Endothelial cell of umbilical vein (primary cell): ENCODE measurements around the gene ASB10.

Experiments used
- CTCF ChIP-seq, 2 donors: IDR thresholded peaks; 1 replicate in 1 of 2; 2 replicates in 1 of 2; pipeline ENCODE4 v1.5.1; 2011; ENCODE audit warnings: low read length in 2 of 2, mild to moderate bottlenecking in 2 of 2, moderate library complexity in 2 of 2, control low read depth in 1 of 2, inconsistent platforms in 1 of 2, low read depth in 1 of 2; ENCODE audit not compliant: insufficient read depth in 1 of 2; ENCODE audit errors: extremely low read depth in 1 of 2
- EZH2 ChIP-seq: IDR thresholded peaks from 2 replicates; pipeline ENCODE4 v1.6.1; 2012; ENCODE audit warnings: borderline replicate concordance, low read depth, mild to moderate bottlenecking, moderate library complexity, low read length, inconsistent platforms; ENCODE audit not compliant: severe bottlenecking
- FOS ChIP-seq: IDR thresholded peaks from 2 replicates; pipeline ENCODE4 v1.6.1; 2011; ENCODE audit warnings: mild to moderate bottlenecking, low read length, moderate library complexity, borderline replicate concordance; ENCODE audit not compliant: insufficient read depth
- GATA2 ChIP-seq: IDR thresholded peaks from 2 replicates; pipeline ENCODE4 v1.7.0; 2011; ENCODE audit warnings: low read depth, mild to moderate bottlenecking, moderate library complexity, mixed read lengths, low read length; ENCODE audit not compliant: insufficient read length, insufficient read depth
- JUN ChIP-seq: IDR thresholded peaks from 2 replicates; pipeline ENCODE4 v1.6.1; 2011; ENCODE audit warnings: borderline replicate concordance, low read depth; ENCODE audit not compliant: insufficient read length, insufficient read depth
- MYC ChIP-seq: IDR thresholded peaks from one replicate; pipeline ENCODE4 v1.6.1; 2011; ENCODE audit warnings: mild to moderate bottlenecking, low read depth, low read length
- POLR2A ChIP-seq: IDR thresholded peaks from 2 replicates; pipeline ENCODE4 v1.6.1; 2012; ENCODE audit warnings: low read depth, mild to moderate bottlenecking, control low read depth, low read length
- POLR2AphosphoS5 ChIP-seq: IDR thresholded peaks from 2 replicates; pipeline ENCODE4 v1.6.1; 2012; ENCODE audit warnings: low read depth, mild to moderate bottlenecking, control low read depth, low read length, moderate library complexity; ENCODE audit not compliant: insufficient read depth
- TF ChIP-seq, protein P1 (sequence below): IDR thresholded peaks from 2 replicates; pipeline ENCODE4 v1.6.1; 2011; ENCODE audit not compliant: insufficient read depth, insufficient read length

DNA sequence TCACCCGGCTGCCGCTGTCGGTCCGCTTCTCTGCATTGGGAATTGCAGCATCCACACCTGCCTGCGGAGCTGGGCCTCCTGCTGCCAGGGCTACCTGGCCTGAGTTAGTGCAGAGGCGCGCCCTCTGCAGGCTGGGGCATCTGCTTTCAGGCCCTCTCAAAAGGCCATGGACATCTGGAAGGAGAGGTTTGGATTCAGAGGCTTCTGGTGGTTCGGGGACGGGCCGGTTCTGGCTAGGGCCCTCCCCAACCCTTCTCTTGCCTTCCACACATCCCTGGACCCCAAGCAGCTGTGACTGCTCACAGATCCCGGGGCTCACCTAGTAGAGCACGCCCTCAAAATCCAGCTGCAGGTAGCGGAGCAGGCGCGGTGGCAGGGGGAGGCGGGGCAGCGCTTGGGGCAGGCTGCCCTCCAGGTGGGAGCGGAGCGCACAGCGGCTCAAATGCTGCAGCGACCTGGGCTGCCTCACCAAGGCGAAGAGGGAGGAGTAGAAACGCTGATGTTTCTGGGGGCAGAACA, 11.2 kb downstream of the ASB10 start:
- TF ChIP-seq CTCF (IDR thresholded peaks at IDR 0.05; ENCODE audit: extremely low read depth in 1 of 2, insufficient read depth in 1 of 2, low read depth in 1 of 2, low read length in 2 of 2) = no peak
- no peak for TF ChIP-seq MYC
- TF ChIP-seq, protein P1, sequence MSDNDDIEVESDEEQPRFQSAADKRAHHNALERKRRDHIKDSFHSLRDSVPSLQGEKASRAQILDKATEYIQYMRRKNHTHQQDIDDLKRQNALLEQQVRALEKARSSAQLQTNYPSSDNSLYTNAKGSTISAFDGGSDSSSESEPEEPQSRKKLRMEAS = no peak
- no peak for TF ChIP-seq EZH2
- no peak for TF ChIP-seq POLR2A
- TF ChIP-seq POLR2AphosphoS5 = no peak
- TF ChIP-seq GATA2 = no peak
- TF ChIP-seq FOS = no peak
- no peak for TF ChIP-seq JUN
